Measurements from ENCODE around the gene DZANK1. TPM values are rescaled to one million over a fixed set of nuclear protein-coding genes. Genes with fewer than 3 reads are reported as not detected.
A peak's percentile ranks its signal among the peaks of the same experiment; 100 is the strongest.

The DZANK1 gene
- total and polyA plus RNA-seq, 9 of the 15 experiments (the other 6 are each of a cell fraction or from before 2014, with no cell fraction given), result 0.04 to 0.18 (median 0.11) TPM; not detected in 2

DNA sequence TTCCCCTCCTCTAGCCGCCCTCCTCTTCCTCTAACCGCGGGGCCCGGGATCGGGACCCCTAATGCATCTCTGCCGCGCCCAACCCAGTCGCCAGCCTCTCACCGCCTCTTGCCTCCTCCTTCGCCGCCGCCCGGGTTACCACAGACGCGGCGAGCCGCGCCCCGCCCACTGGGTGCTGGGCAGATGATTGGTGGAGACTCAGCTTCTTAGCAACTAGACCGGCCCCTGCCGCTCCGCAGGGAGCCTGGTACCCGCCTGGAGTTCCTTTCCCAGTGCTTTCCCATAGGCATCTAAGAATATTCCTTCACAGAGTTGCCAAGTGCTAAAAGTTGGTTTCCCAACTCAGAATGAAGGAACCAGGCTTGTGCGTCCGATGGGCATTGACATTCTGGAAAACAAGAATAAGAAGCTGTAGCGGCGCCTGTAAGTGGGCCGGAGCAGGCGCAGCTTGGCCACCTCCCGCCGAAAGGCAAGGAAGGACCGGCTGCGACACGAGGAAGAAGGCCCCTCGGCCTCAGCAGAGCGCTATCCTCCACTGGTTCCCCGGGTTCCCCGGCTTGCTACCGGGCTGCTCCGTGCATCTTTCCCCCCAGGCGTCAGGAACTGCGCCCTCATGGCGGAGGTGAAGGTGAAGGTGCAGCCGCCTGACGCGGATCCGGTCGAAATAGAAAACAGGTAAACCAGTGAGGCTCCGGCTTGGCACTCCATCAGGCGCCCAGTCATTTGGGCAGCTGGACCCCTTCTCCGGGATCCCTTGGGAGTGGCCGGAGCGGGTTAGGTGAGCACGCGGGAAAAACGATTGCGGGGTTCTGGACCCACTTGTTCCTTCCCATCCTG is at the start of gene DZANK1, which contains the start of gene POLR3F (continued):
- TF ChIP-seq HCFC1 (IDR thresholded peaks at IDR 0.05; ENCODE audit: low read depth, low read length) (peak; percentile 89), PTRF (tag; IDR thresholded peaks at IDR 0.05) (no peak), HDAC3 (IDR thresholded peaks at IDR 0.05; ENCODE audit: borderline replicate concordance, partially characterized antibody) (no peak), POLR2A (conservative IDR thresholded peaks at IDR 0.05) (peak; percentile 74), SNRNP70 (optimal IDR thresholded peaks at IDR 0.05; ENCODE audit: low read depth, low read length) (no peak), HNRNPLL (IDR thresholded peaks at IDR 0.05; ENCODE audit: low read depth, low read length, poor library complexity, severe bottlenecking) (no peak), SAP30 (IDR thresholded peaks at IDR 0.05; ENCODE audit: borderline replicate concordance, insufficient read depth, low read depth, low read length, poor library complexity, severe bottlenecking) (no peak)
- TF ChIP-seq, protein P1, sequence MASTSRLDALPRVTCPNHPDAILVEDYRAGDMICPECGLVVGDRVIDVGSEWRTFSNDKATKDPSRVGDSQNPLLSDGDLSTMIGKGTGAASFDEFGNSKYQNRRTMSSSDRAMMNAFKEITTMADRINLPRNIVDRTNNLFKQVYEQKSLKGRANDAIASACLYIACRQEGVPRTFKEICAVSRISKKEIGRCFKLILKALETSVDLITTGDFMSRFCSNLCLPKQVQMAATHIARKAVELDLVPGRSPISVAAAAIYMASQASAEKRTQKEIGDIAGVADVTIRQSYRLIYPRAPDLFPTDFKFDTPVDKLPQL (IDR thresholded peaks at IDR 0.05; ENCODE audit: extremely low read depth, insufficient read length), result no peak
- TF ChIP-seq, protein P2, sequence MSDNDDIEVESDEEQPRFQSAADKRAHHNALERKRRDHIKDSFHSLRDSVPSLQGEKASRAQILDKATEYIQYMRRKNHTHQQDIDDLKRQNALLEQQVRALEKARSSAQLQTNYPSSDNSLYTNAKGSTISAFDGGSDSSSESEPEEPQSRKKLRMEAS (CRISPR knock-in tag; IDR thresholded peaks at IDR 0.05), result no peak
- TF ChIP-seq, protein P3, sequence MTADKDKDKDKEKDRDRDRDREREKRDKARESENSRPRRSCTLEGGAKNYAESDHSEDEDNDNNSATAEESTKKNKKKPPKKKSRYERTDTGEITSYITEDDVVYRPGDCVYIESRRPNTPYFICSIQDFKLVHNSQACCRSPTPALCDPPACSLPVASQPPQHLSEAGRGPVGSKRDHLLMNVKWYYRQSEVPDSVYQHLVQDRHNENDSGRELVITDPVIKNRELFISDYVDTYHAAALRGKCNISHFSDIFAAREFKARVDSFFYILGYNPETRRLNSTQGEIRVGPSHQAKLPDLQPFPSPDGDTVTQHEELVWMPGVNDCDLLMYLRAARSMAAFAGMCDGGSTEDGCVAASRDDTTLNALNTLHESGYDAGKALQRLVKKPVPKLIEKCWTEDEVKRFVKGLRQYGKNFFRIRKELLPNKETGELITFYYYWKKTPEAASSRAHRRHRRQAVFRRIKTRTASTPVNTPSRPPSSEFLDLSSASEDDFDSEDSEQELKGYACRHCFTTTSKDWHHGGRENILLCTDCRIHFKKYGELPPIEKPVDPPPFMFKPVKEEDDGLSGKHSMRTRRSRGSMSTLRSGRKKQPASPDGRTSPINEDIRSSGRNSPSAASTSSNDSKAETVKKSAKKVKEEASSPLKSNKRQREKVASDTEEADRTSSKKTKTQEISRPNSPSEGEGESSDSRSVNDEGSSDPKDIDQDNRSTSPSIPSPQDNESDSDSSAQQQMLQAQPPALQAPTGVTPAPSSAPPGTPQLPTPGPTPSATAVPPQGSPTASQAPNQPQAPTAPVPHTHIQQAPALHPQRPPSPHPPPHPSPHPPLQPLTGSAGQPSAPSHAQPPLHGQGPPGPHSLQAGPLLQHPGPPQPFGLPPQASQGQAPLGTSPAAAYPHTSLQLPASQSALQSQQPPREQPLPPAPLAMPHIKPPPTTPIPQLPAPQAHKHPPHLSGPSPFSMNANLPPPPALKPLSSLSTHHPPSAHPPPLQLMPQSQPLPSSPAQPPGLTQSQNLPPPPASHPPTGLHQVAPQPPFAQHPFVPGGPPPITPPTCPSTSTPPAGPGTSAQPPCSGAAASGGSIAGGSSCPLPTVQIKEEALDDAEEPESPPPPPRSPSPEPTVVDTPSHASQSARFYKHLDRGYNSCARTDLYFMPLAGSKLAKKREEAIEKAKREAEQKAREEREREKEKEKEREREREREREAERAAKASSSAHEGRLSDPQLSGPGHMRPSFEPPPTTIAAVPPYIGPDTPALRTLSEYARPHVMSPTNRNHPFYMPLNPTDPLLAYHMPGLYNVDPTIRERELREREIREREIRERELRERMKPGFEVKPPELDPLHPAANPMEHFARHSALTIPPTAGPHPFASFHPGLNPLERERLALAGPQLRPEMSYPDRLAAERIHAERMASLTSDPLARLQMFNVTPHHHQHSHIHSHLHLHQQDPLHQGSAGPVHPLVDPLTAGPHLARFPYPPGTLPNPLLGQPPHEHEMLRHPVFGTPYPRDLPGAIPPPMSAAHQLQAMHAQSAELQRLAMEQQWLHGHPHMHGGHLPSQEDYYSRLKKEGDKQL (CRISPR knock-in tag; IDR thresholded peaks at IDR 0.05; ENCODE audit: borderline replicate concordance), result no peak
- TF ChIP-seq, protein P4, sequence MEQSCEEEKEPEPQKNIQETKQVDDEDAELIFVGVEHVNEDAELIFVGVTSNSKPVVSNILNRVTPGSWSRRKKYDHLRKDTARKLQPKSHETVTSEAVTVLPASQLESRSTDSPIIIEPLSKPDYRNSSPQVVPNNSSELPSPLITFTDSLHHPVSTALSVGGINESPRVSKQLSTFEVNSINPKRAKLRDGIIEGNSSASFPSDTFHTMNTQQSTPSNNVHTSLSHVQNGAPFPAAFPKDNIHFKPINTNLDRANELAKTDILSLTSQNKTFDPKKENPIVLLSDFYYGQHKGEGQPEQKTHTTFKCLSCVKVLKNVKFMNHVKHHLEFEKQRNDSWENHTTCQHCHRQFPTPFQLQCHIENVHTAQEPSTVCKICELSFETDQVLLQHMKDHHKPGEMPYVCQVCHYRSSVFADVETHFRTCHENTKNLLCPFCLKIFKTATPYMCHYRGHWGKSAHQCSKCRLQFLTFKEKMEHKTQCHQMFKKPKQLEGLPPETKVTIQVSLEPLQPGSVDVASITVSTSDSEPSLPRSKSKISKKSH (CRISPR knock-in tag; IDR thresholded peaks at IDR 0.05), result no peak
- TF ChIP-seq, protein P5, sequence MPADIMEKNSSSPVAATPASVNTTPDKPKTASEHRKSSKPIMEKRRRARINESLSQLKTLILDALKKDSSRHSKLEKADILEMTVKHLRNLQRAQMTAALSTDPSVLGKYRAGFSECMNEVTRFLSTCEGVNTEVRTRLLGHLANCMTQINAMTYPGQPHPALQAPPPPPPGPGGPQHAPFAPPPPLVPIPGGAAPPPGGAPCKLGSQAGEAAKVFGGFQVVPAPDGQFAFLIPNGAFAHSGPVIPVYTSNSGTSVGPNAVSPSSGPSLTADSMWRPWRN (IDR thresholded peaks at IDR 0.05; ENCODE audit: low read depth), result no peak
- TF ChIP-seq, protein P6, sequence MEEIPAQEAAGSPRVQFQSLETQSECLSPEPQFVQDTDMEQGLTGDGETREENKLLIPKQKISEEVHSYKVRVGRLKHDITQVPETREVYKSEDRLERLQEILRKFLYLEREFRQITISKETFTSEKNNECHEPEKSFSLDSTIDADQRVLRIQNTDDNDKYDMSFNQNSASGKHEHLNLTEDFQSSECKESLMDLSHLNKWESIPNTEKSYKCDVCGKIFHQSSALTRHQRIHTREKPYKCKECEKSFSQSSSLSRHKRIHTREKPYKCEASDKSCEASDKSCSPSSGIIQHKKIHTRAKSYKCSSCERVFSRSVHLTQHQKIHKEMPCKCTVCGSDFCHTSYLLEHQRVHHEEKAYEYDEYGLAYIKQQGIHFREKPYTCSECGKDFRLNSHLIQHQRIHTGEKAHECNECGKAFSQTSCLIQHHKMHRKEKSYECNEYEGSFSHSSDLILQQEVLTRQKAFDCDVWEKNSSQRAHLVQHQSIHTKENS (CRISPR knock-in tag; IDR thresholded peaks at IDR 0.05), result no peak
